HG02798 (cell line): ENCODE results near the gene FAM72C.
"Not testable (repeated sequence)": the region's sequence is repeated elsewhere in the genome, so short reads cannot be mapped to it uniquely, and the experiment has no call there.

ENCODE experiments used
- ATAC-seq: cut with Tn5 transposase; IDR thresholded peaks from one replicate; pipeline ENCODE4 v1.9.1; 2021; ENCODE audit warnings: mild to moderate bottlenecking; ENCODE audit not compliant: unreplicated experiment, poor library complexity

Gene FAM72C

GRCh38 chr1:143971924-143972700 lies at the start of gene FAM72C:
Gene FAM72C (minus strand): TSS chr1:143971986. CDS start chr1:143971141, 845 bp downstream.
- peak; percentile 85 for ATAC-seq

- ATAC-seq, result peak; percentile 75
These were observed 48.4 kb upstream of the FAM72C start for GRCh38 chr1:144020001-144020738.

DNA sequence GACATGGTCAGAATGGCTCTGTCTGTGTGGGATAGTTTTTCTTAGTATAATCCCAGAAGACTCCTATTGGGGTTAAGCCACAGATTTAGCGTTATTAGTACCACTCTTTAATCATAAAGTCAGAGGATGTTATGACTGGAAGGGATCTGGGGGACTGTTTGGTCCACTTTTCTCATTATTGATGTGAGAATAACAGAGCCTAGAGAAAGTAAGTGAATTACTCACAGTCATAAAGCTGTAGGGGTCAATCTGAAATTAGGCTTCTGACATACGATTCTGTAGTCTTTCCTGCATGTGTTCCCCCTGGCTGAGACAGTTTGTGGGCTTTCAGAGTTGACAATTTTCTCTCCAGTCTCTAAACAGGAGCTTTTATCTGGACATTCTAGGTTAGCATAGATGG lies 47.3 kb upstream of the FAM72C start:
- ATAC-seq, result not testable (repeated sequence)

- not testable (repeated sequence) for ATAC-seq
These were observed 43.6 kb upstream of the FAM72C start for GRCh38 chr1:144015180-144015966.

- not testable (repeated sequence) for ATAC-seq
These were observed 42.7 kb upstream of the FAM72C start for GRCh38 chr1:144014528-144014927.

GRCh38 chr1:144014121-144014520 lies 42.3 kb upstream of the FAM72C start:
- not testable (repeated sequence) for ATAC-seq

DNA sequence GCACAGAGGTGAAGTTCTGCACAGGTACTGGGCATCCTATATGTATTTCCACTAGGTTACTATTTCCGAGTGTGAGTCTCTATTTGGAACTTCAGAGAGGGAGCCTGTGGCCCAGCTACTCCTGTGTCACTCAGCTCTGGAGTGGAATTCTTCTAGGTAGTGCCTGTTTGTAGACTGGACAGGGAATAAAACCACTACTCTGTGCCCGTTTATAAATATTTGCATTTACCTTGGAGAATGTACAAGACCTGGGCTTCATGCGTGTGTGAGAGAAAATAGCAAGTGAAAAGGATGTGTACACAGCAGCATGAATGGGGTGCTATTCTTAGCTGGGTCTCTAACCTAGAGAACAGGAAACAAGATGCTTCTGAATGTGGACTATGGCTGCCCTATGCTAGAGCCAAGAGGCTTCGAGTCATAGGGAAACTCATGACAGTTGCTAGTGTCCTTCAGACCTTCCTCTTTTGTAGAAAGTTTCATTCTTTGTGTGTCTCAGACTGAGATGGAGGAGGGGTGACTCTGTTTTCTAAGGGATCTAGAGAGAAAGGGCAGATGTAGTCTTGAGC lies 40.5 kb upstream of the FAM72C start:
- peak; percentile 98 for ATAC-seq

GRCh38 chr1:144009410-144009809 lies 37.6 kb upstream of the FAM72C start:
- peak; percentile 62 for ATAC-seq

DNA sequence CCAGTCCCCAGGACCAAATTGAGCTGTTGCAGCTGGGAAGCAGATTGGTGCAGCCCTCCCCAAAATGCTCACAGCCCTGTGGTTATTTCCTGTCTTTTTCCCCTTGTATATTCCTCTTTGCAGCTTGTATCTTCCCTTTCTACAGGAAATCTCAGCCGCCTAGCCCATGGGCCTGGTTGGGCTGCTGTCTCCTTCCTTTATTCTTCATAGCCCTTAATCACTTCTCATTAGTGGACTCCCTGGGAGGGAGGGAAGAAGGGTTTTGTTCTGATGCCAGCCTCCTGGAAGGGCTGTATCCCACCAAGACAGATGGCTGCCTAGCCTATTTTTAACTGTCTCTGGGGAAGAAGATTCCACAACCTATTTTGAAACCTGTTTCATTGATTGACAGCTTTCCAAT lies 32.5 kb upstream of the FAM72C start:
- not testable (repeated sequence) for ATAC-seq

- not testable (repeated sequence) for ATAC-seq
These were observed 31.7 kb upstream of the FAM72C start for GRCh38 chr1:144003306-144004029.

DNA sequence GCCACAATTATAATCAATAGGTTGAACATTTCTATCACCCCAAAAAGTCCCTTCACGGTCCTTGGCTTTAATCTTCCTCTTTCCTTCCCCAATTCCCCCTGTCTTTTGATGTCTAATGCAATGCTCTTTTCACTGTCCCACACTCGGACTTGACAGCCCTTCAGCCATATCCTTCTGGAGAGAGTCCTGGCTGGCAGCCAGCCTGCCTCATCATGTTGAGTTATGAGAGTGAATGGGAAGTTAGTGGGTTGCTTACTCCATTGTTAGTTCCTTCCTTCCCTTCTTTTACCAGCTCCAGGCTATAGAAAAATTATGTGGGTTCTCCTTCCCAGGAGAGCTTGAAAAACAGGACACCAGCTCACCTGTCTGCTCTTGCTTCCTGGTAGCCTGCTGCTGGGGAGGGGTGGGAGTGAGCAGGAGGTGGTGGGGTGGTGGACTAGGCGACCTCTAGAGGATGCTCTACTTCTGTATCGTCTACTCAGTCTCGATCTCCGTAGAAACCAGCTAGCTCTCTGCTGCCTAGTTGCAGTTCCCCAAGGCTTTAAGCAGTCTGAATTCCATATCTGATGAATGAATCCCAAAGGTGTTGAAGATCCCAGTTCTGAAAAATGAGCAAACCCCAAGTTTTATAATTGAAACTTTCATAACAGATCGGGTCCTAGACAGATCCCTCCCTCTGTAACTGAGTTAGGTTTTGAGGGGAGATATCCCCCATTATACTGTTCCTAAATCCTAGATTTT lies 30.5 kb upstream of the FAM72C start:
- peak; percentile 84 for ATAC-seq

GRCh38 chr1:144001077-144001476 lies 29.3 kb upstream of the FAM72C start:
- ATAC-seq, result not testable (repeated sequence)

DNA sequence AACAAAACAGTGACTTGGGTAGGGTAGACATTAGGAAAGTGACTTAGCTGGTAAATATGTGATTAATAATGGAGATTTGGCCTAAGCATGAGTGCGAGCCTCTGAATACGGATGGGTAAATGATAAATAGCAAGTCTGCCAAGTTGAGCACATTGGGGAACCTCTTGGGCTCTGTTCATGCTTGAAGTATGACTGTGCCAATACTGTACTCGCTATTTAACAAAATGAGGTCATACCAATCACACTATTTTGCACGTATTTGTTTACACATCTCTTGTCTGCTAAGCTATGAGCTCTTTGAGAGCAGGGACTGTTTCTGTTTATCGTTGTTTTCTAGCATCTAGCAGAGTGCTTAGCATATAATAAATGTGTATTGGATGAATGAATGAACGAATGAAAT lies 24.2 kb upstream of the FAM72C start:
- ATAC-seq, result not testable (repeated sequence)

DNA sequence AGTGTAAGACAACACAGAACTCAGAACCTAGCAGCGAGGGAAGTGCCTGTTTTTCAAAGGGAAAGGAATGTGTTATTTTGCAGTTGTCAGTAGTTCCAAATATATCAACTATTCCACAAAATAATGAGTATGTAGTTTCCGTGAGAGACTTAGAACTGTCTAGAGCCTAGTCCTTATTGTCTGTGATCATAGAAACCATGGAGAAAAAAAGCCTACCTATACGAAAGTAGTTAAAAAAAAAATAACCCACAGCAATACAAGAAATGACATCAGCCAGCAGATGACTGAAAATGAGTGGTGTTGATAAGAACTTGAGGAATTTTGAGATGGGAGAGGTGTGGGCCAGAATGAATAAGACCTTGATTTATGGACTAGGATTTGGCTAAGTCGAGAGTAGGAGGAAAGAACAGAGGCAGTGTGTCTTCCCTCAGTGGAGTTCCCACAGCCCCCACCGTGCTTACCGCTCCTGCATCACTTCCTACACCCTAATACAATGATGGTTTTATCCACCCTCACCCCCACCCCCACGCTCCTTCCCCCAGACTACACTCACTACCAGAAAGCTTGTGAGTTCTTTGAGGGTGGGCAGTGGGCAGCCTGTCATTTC lies 21.6 kb upstream of the FAM72C start:
- not testable (repeated sequence) for ATAC-seq

DNA sequence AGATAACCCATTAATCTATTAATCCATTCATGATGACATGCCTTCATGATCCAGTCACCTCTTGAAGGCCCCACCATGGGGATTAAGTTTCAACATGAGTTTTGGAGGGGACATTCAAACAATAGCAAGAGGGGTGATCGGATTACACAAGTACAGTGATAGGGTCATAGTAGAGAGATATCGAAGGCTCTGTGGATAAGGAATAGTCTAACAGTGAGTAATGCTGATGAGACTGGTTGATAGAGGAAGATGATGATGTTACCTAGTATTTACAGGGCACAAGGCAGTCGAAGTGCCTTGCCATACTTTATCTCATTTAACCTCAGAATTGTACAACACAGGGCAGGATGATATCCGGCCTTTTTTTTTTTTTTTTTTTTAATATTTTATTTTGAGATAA lies 18.9 kb upstream of the FAM72C start:
- not testable (repeated sequence) for ATAC-seq

DNA sequence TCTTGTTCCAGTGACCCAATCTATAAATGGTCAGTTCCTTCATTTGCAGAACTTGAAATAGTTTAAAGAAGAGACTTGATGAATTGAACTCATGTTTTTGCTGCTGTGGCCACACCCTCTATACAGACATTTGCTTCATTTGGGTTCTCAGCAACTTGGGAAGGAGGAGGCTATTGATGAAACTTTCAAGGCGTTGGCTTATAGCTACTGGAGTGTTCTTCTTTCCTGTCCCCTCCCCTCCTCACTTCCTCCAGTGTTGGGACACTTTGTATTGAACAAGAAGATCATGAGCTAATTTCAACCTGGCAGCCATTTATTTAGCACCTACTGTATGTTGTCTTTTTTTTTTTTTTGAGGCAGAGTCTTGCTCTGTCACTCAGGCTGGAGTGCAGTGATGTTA lies 17.9 kb upstream of the FAM72C start:
- ATAC-seq, result not testable (repeated sequence)

DNA sequence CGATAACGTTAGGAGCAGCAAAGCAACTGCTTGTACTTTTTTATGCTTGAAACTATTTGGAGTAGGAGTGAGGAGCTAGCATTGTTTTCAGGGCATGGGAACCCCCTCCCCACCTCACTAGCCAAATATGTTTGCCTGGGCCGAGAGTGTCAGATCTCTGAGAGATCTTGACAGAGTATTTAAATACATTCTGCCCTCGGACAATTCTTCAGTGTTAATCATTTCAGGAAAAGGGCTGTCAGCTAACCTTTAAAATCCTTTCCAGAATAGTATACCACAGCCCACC lies 17.6 kb upstream of the FAM72C start:
- ATAC-seq, result not testable (repeated sequence)

DNA sequence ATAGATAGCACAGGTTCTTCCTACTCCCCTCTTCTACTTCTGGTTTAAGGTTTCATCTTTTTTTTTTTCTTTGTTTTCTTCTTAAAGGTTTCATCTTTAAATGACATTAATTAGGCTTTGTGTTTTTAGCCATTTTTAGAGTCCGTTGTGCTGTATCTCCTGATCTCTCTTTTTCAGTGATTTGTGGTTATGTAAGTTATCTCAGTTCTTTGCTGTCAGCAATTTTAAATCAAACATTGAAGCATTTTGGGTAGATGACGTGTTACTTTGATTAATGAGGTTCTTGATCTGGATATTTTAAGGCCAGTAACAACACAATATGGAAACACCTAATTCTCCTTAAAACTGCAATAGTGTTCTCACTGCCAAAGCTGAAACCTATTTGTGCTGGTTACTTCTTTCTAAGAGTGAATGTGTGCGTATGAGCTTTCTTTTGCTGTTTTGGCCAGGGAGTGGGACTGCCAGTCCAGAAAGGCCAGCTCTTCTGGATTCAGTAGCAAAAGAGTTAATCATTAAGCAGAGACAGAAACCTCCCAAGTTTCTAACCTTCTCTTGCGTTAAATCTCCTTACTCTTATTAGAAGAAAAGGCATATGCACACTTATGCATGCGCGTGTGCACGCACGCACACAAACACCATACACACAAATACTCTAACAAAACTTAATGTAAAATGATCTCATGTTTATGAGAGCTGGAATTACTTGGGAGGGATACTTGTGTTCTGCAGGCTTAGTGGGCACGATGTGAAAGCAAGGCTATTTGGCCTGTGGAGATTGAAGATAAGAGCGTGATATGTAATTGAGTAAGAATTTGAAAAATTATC lies 17.0 kb upstream of the FAM72C start:
- not testable (repeated sequence) for ATAC-seq
